Measurements from ENCODE around the gene ETS1. TPM values are rescaled to one million over a fixed set of nuclear protein-coding genes. Genes with fewer than 3 reads are reported as not detected.

Gene ETS1
- total and polyA plus RNA-seq, 4 donors: 27.7 to 36.3 (median 31.8) TPM

GRCh38 chr11:128476729-128477128, 110.6 kb downstream of the ETS1 start:
- Histone ChIP-seq H3K27ac (ENCODE audit: low read depth, low read length) (no peak overlapping the region), H3K4me3 (ENCODE audit: low read depth, low read length) (no peak overlapping the region), H3K36me3 (ENCODE audit: control insufficient read depth, insufficient read depth, low read length) (no peaks in the 10 kb centered on the region), H3K27me3 (ENCODE audit: control insufficient read depth, insufficient read depth, low read length) (no peaks in the 10 kb centered on the region), H3K4me1 (ENCODE audit: control insufficient read depth, insufficient read depth, low read length) (peaks cover 5% of the 10 kb centered on the region), H3K9me3 (ENCODE audit: control insufficient read depth, insufficient read depth, low read length) (no peaks in the 10 kb centered on the region)
- 88% methylated on average over 5 of the region's 7 CpGs for WGBS (ENCODE audit: insufficient coverage)
- DNase-seq (ENCODE audit: low read depth in 4 of 6, low spot score in 6 of 6): no peak

GRCh38 chr11:128476049-128476448, 111.3 kb downstream of the ETS1 start:
- no peaks in the 10 kb centered on the region for H3K27me3 ChIP-seq (ENCODE audit: control insufficient read depth, insufficient read depth, low read length)
- H3K9me3 ChIP-seq (ENCODE audit: control insufficient read depth, insufficient read depth, low read length): no peaks in the 10 kb centered on the region
- no peak overlapping the region for H3K27ac ChIP-seq (ENCODE audit: low read depth, low read length)
- WGBS (ENCODE audit: insufficient coverage): no CpG with 5 or more reads among the region's 1 CpG
- no peak overlapping the region for H3K4me3 ChIP-seq (ENCODE audit: low read depth, low read length)
- no peak for DNase-seq (ENCODE audit: low read depth in 4 of 6, low spot score in 6 of 6)
- no peaks in the 10 kb centered on the region for H3K36me3 ChIP-seq (ENCODE audit: control insufficient read depth, insufficient read depth, low read length)
- peaks cover 5% of the 10 kb centered on the region for H3K4me1 ChIP-seq (ENCODE audit: control insufficient read depth, insufficient read depth, low read length)

GRCh38 chr11:128474036-128474874, 113.1 kb downstream of the ETS1 start:
- 34% methylated on average over 4 of the region's 8 CpGs for WGBS (ENCODE audit: insufficient coverage)

GRCh38 chr11:128473636-128474035, 113.7 kb downstream of the ETS1 start:
- H3K9me3 ChIP-seq (ENCODE audit: control insufficient read depth, insufficient read depth, low read length): no peaks in the 10 kb centered on the region
- no peak for DNase-seq (ENCODE audit: low read depth in 4 of 6, low spot score in 6 of 6)
- H3K4me1 ChIP-seq (ENCODE audit: control insufficient read depth, insufficient read depth, low read length): peaks cover 5% of the 10 kb centered on the region
- H3K36me3 ChIP-seq (ENCODE audit: control insufficient read depth, insufficient read depth, low read length): no peaks in the 10 kb centered on the region
- H3K27ac ChIP-seq (ENCODE audit: low read depth, low read length): no peak overlapping the region
- no peaks in the 10 kb centered on the region for H3K27me3 ChIP-seq (ENCODE audit: control insufficient read depth, insufficient read depth, low read length)
- no peak overlapping the region for H3K4me3 ChIP-seq (ENCODE audit: low read depth, low read length)
- 74% methylated on average over 4 of the region's 4 CpGs for WGBS (ENCODE audit: insufficient coverage)

More at GRCh38 chr11:128474036-128474874, 113.1 kb downstream of the ETS1 start:
- Histone ChIP-seq H3K4me1 (ENCODE audit: control insufficient read depth, insufficient read depth, low read length) (peaks cover 5% of the 10 kb centered on the region), H3K27me3 (ENCODE audit: control insufficient read depth, insufficient read depth, low read length) (no peaks in the 10 kb centered on the region), H3K27ac (ENCODE audit: low read depth, low read length) (no peak overlapping the region), H3K4me3 (ENCODE audit: low read depth, low read length) (no peak overlapping the region), H3K9me3 (ENCODE audit: control insufficient read depth, insufficient read depth, low read length) (no peaks in the 10 kb centered on the region), H3K36me3 (ENCODE audit: control insufficient read depth, insufficient read depth, low read length) (no peaks in the 10 kb centered on the region)
- peak in 2 of 6 donors; percentile 42 to 56 for DNase-seq (ENCODE audit: low read depth in 4 of 6, low spot score in 6 of 6)

GRCh38 chr11:128472128-128473089, 114.9 kb downstream of the ETS1 start:
- Histone ChIP-seq H3K9me3 (ENCODE audit: control insufficient read depth, insufficient read depth, low read length) (no peaks in the 10 kb centered on the region), H3K27ac (ENCODE audit: low read depth, low read length) (no peak overlapping the region), H3K4me3 (ENCODE audit: low read depth, low read length) (no peak overlapping the region), H3K4me1 (ENCODE audit: control insufficient read depth, insufficient read depth, low read length) (peaks cover 5% of the 10 kb centered on the region), H3K36me3 (ENCODE audit: control insufficient read depth, insufficient read depth, low read length) (no peaks in the 10 kb centered on the region), H3K27me3 (ENCODE audit: control insufficient read depth, insufficient read depth, low read length) (no peaks in the 10 kb centered on the region)
- DNase-seq (ENCODE audit: low read depth in 4 of 6, low spot score in 6 of 6): no peak
- WGBS (ENCODE audit: insufficient coverage): 81% methylated on average over 9 of the region's 11 CpGs

GRCh38 chr11:128471138-128471661, 116.2 kb downstream of the ETS1 start:
- no peaks in the 10 kb centered on the region for H3K27me3 ChIP-seq (ENCODE audit: control insufficient read depth, insufficient read depth, low read length)
- H3K27ac ChIP-seq (ENCODE audit: low read depth, low read length): no peak overlapping the region
- H3K4me1 ChIP-seq (ENCODE audit: control insufficient read depth, insufficient read depth, low read length): peaks cover 14% of the 10 kb centered on the region
- no peak overlapping the region for H3K4me3 ChIP-seq (ENCODE audit: low read depth, low read length)
- no peaks in the 10 kb centered on the region for H3K9me3 ChIP-seq (ENCODE audit: control insufficient read depth, insufficient read depth, low read length)
- no peak for DNase-seq (ENCODE audit: low read depth in 4 of 6, low spot score in 6 of 6)
- H3K36me3 ChIP-seq (ENCODE audit: control insufficient read depth, insufficient read depth, low read length): no peaks in the 10 kb centered on the region
- 73% methylated on average over 1 of the region's 3 CpGs for WGBS (ENCODE audit: insufficient coverage)

- WGBS (ENCODE audit: insufficient coverage): no CpG with 5 or more reads among the region's 5 CpGs
- peaks cover 20% of the 10 kb centered on the region for H3K4me1 ChIP-seq (ENCODE audit: control insufficient read depth, insufficient read depth, low read length)
- no peaks in the 10 kb centered on the region for H3K9me3 ChIP-seq (ENCODE audit: control insufficient read depth, insufficient read depth, low read length)
- no peak overlapping the region for H3K4me3 ChIP-seq (ENCODE audit: low read depth, low read length)
- no peak overlapping the region for H3K27ac ChIP-seq (ENCODE audit: low read depth, low read length)
- H3K27me3 ChIP-seq (ENCODE audit: control insufficient read depth, insufficient read depth, low read length): no peaks in the 10 kb centered on the region
- no peak for DNase-seq (ENCODE audit: low read depth in 4 of 6, low spot score in 6 of 6)
- no peaks in the 10 kb centered on the region for H3K36me3 ChIP-seq (ENCODE audit: control insufficient read depth, insufficient read depth, low read length)
Observed at GRCh38 chr11:128470081-128470480, 117.3 kb downstream of the ETS1 start.

GRCh38 chr11:128469220-128469619, 118.1 kb downstream of the ETS1 start:
- Histone ChIP-seq H3K27ac (ENCODE audit: low read depth, low read length) (no peak overlapping the region), H3K27me3 (ENCODE audit: control insufficient read depth, insufficient read depth, low read length) (no peaks in the 10 kb centered on the region), H3K4me3 (ENCODE audit: low read depth, low read length) (no peak overlapping the region), H3K36me3 (ENCODE audit: control insufficient read depth, insufficient read depth, low read length) (no peaks in the 10 kb centered on the region), H3K9me3 (ENCODE audit: control insufficient read depth, insufficient read depth, low read length) (no peaks in the 10 kb centered on the region), H3K4me1 (ENCODE audit: control insufficient read depth, insufficient read depth, low read length) (peaks cover 15% of the 10 kb centered on the region)
- 90% methylated on average over 2 of the region's 4 CpGs for WGBS (ENCODE audit: insufficient coverage)
- no peak for DNase-seq (ENCODE audit: low read depth in 4 of 6, low spot score in 6 of 6)

- no peaks in the 10 kb centered on the region for H3K9me3 ChIP-seq (ENCODE audit: control insufficient read depth, insufficient read depth, low read length)
- peaks cover 17% of the 10 kb centered on the region for H3K4me1 ChIP-seq (ENCODE audit: control insufficient read depth, insufficient read depth, low read length)
- H3K4me3 ChIP-seq (ENCODE audit: low read depth, low read length): no peak overlapping the region
- 80% methylated on average over 1 of the region's 1 CpG for WGBS (ENCODE audit: insufficient coverage)
- no peak for DNase-seq (ENCODE audit: low read depth in 4 of 6, low spot score in 6 of 6)
- H3K27me3 ChIP-seq (ENCODE audit: control insufficient read depth, insufficient read depth, low read length): no peaks in the 10 kb centered on the region
- no peaks in the 10 kb centered on the region for H3K36me3 ChIP-seq (ENCODE audit: control insufficient read depth, insufficient read depth, low read length)
- H3K27ac ChIP-seq (ENCODE audit: low read depth, low read length): peak overlapping the region; percentile 81
Observed at GRCh38 chr11:128468111-128468510, 119.2 kb downstream of the ETS1 start.

Measured in spinal cord (tissue), 10 donors.